Activated naive CD4-positive, alpha-beta T cell treated with anti-CD3 and anti-CD28 coated beads, Interleukin-2, amount 50 U/mL, for 72 hours (primary cell): ENCODE data around the gene AMPH. TPM values are rescaled to one million over a fixed set of nuclear protein-coding genes. Genes with fewer than 3 reads are reported as not detected.
"Not testable (repeated sequence)": the region's sequence is repeated elsewhere in the genome, so short reads cannot be mapped to it uniquely, and the experiment has no call there.

Source experiments
- ATAC-seq, 2 donors: fragments of 150-1000 bp; cut with Tn5 transposase; 2 replicates each; pipeline ENCODE4 v1.10.0; 2021; ENCODE audit warnings: mild to moderate bottlenecking in 2 of 2, moderate library complexity in 2 of 2
- DNase-seq, 2 donors: peaks; one replicate each; pipeline ENCODE4 v3.0.0; 2021 to 2022; ENCODE audit warnings: low spot score in 2 of 2
- H3K27ac Mint-ChIP-seq, 2 donors: one replicate each; pipeline ENCODE4 v1.8.0; 2022; ENCODE audit warnings: mild to moderate bottlenecking in 2 of 2, mixed read lengths in 2 of 2
- H3K36me3 Mint-ChIP-seq, 2 donors: one replicate each; pipeline ENCODE4 v1.8.0; 2022; ENCODE audit warnings: mixed read lengths in 2 of 2
- H3K9me3 Mint-ChIP-seq, 2 donors: one replicate each; pipeline ENCODE4 v1.8.0; 2022; ENCODE audit warnings: mixed read lengths in 2 of 2
- total RNA-seq, 2 donors: library from RNA; stranded (reverse); gene quantifications; one replicate each; pipeline ENCODE4 v1.2.3, GENCODE V29; 2022

The AMPH gene
- total RNA-seq, 2 donors from 2014 or later: not detected

DNA sequence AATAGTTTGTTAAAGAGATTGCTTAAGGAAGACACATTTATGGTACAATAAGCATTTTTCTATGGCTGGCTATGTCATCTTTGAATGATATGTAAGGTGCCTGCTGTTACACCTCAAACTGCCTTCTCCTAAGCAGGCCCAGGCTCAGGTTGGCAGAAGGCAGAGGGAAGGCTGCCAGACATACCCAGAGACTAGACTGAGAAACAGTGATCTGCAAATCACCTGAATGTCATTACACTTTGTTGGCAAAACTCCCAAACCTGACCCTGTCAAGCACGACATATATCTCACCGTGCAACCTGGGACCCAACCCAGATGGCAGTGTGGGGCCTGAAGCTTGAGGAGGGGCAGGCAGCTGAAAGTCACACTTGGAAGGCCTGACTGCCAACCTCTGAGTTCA lies 221.1 kb downstream of the AMPH start:
- H3K36me3 Mint-ChIP-seq: peaks cover 0 to 3% of the 10 kb centered on the region in 2 donors
- ATAC-seq: no peak
- no peak overlapping the region for H3K27ac Mint-ChIP-seq
- peaks cover 0 to 4% of the 10 kb centered on the region in 2 donors for H3K9me3 Mint-ChIP-seq
- DNase-seq: no peak

DNA sequence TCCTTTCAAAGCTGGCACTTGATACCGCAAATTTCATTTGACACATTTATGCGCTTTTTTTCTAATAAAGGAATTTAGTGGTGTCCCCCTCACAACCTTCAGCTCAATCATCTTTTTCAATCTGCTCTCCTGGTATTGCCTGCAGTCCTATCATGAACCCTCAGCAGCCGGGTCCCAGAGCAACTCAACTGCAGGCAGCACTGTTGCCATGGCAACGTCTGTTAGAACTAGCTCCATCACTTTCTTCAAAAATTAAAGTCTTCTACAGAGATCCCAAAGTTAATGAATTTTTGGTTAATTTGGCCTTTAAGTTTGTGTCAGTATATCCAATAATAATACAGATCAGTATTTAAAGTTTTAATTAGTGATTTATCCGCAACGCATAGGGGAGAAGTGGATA lies 221.6 kb downstream of the AMPH start:
- H3K36me3 Mint-ChIP-seq: peaks cover 0 to 5% of the 10 kb centered on the region in 2 donors
- DNase-seq (no peak), ATAC-seq (no peak)
- H3K9me3 Mint-ChIP-seq: peaks cover 0 to 6% of the 10 kb centered on the region in 2 donors
- no peak overlapping the region for H3K27ac Mint-ChIP-seq

GRCh38 chr7:38398725-38399321 lies 232.3 kb downstream of the AMPH start:
- Mint-ChIP-seq H3K27ac (no peak overlapping the region), H3K36me3 (no peaks in the 10 kb centered on the region), H3K9me3 (no peaks in the 10 kb centered on the region)
- no peak for ATAC-seq
- DNase-seq: peak in 1 of 2 donors; percentile 46

GRCh38 chr7:38396852-38397251 lies 234.3 kb downstream of the AMPH start:
- Mint-ChIP-seq H3K27ac (no peak overlapping the region), H3K36me3 (no peaks in the 10 kb centered on the region), H3K9me3 (no peaks in the 10 kb centered on the region)
- ATAC-seq: no peak
- DNase-seq: no peak

DNA sequence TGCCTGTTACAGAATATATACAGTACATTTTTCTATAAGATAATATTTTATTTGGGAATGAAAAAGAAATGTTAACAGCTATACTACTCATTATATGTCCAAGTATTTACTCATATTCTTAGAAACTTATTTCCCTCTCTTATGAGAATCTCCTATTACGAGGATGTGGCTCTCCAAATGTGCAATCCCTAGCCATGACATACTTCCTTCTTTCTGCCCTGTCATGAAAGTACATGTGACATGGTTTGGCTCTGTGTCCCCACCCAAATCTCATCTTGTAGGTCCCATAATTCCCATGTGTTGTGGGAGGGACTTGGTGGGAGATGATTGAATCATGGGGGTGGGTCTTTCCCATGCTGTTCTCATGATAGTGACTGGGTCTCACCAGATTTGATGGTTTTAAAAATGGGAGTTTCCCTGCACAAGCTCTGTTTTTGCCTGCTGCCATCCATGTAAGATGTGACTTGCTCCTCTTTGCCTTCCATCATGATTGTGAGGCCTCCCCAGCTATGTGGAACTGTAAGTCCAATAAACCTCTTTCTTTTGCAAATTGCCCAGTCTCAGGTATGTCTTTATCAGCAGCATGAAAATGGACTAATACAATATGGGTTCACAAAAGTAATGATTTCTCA lies 235.1 kb downstream of the AMPH start:
- not testable (repeated sequence) for DNase-seq, H3K9me3 Mint-ChIP-seq, H3K27ac Mint-ChIP-seq, ATAC-seq, H3K36me3 Mint-ChIP-seq

- H3K9me3 Mint-ChIP-seq: no peaks in the 10 kb centered on the region
- H3K36me3 Mint-ChIP-seq: no peaks in the 10 kb centered on the region
- H3K27ac Mint-ChIP-seq: no peak overlapping the region
- ATAC-seq (no peak), DNase-seq (no peak)
Observed at GRCh38 chr7:38394660-38395059, 236.5 kb downstream of the AMPH start.

GRCh38 chr7:38393874-38394273 lies 237.3 kb downstream of the AMPH start:
- ATAC-seq (no peak), DNase-seq (no peak)
- H3K9me3 Mint-ChIP-seq: no peaks in the 10 kb centered on the region
- no peak overlapping the region for H3K27ac Mint-ChIP-seq
- no peaks in the 10 kb centered on the region for H3K36me3 Mint-ChIP-seq

DNA sequence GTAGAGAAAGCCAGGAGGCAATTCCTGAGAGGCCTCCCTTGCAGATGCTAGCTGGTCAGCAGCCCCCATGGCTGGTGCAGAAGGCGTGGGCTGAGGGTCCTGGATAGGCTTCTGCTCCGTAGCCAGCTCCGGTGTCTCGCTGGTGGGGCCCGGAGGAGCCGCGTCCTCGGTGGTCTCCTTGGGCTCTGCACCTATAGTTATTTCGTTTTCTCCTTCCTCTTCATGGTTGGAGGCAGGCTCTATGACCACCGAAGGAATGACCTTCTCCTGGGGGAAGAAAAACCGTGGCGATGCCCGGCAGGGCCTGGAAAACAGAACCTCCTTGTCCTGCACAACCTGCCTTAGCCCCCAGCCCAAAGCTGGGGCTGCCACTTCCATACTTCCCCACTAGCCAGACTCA lies 239.4 kb downstream of the AMPH start:
- no peak for ATAC-seq
- DNase-seq: no peak
- Mint-ChIP-seq H3K27ac (no peak overlapping the region), H3K9me3 (no peaks in the 10 kb centered on the region), H3K36me3 (no peaks in the 10 kb centered on the region)

DNA sequence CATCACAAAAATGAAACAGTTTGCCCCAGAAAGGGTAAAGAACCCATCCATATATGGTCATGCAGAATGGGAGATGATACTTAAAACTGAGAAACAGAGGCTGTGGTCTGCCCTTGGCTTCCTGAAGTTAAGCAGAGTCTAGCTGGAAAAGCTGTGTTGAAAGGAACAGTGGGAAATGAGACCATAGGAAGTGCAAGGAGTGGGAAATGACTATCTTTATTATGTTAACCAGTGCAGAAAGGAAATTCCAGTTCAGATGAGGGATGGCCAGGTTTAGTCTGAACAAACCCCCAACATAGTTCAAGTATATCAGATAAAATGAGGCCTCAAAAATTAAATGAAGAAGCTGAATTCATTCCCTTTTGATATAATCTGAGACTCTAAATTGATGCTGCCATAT lies 245.5 kb downstream of the AMPH start:
- no peak for DNase-seq
- H3K27ac Mint-ChIP-seq: no peak overlapping the region
- H3K36me3 Mint-ChIP-seq: no peaks in the 10 kb centered on the region
- ATAC-seq: no peak
- H3K9me3 Mint-ChIP-seq: no peaks in the 10 kb centered on the region

DNA sequence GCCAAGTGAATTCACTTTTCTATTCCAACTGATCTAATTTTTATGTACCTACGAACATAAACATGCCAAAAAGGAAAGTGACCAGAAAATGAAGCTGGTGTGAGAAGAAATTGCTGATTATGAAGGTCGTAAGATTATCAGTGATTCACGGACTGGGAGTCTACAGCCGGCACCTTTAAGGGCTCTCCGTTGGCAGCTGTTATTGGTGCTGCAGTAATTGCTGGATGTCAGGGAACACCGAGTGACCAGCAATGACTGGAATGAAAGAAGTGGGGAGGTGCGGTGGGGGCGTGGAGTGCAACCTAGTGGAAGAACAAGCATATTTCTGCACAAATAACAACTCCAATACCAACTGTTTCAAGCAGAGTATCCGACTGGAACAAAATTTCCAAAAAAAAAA lies 247.9 kb downstream of the AMPH start:
- ATAC-seq (no peak), DNase-seq (no peak)
- peaks cover 7% of the 10 kb centered on the region in 2 donors for H3K36me3 Mint-ChIP-seq
- H3K9me3 Mint-ChIP-seq: no peaks in the 10 kb centered on the region
- no peak overlapping the region for H3K27ac Mint-ChIP-seq

DNA sequence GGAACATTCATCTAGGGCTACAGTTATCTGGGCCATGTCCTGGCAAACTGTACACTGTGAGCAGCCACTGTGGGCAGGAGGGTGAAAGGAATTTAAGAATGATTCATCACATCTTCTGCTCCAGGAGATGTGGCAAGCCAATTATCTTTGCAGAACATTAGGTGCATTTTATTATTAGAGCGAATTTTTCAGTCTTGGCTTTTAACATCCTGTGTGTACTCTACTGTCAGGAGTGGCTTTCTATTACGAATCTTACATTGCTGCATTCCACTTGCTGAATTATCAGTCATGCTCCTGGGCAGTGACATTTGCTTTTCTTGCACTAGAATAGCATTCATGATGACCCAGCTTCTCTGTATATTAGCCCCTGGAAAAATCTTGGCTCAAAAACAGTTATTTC lies 248.5 kb downstream of the AMPH start:
- Mint-ChIP-seq H3K27ac (no peak overlapping the region), H3K9me3 (no peaks in the 10 kb centered on the region), H3K36me3 (peaks cover 7% of the 10 kb centered on the region in 2 donors)
- no peak for DNase-seq
- no peak for ATAC-seq

GRCh38 chr7:38375453-38375852 lies 255.7 kb downstream of the AMPH start:
- H3K9me3 Mint-ChIP-seq: no peaks in the 10 kb centered on the region
- H3K36me3 Mint-ChIP-seq: peaks cover 7% of the 10 kb centered on the region in 2 donors
- ATAC-seq (no peak), DNase-seq (no peak)
- H3K27ac Mint-ChIP-seq: no peak overlapping the region

- Mint-ChIP-seq H3K9me3 (no peaks in the 10 kb centered on the region), H3K27ac (no peak overlapping the region), H3K36me3 (peaks cover under 1% of the 10 kb centered on the region in 2 donors)
- ATAC-seq (no peak), DNase-seq (peak in 1 of 2 donors; percentile 62)
Observed at GRCh38 chr7:38374507-38374906, 256.7 kb downstream of the AMPH start.

GRCh38 chr7:38373155-38373554 lies 258.0 kb downstream of the AMPH start:
- no peak for ATAC-seq
- DNase-seq: no peak
- no peaks in the 10 kb centered on the region for H3K9me3 Mint-ChIP-seq
- H3K36me3 Mint-ChIP-seq: no peaks in the 10 kb centered on the region
- H3K27ac Mint-ChIP-seq: no peak overlapping the region

DNA sequence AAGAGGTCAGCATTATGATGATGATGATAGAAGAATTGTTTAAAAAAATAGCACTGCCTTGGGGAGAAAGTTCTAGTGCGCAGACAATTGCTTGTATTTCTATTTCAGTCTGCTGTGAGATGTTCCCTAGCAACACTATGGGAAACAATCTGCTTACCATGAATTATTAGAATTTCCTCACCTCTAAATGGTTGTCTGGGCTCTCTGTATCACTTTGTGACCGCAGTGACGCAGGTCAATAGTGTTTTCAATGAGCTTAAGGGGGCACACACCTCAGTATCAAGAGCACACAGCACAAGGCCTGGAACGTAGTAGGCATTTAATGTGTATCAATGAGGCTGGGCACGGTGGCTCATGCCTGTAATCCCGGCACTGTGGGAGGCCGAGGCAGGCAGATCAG lies 258.9 kb downstream of the AMPH start:
- no peak for DNase-seq

DNA sequence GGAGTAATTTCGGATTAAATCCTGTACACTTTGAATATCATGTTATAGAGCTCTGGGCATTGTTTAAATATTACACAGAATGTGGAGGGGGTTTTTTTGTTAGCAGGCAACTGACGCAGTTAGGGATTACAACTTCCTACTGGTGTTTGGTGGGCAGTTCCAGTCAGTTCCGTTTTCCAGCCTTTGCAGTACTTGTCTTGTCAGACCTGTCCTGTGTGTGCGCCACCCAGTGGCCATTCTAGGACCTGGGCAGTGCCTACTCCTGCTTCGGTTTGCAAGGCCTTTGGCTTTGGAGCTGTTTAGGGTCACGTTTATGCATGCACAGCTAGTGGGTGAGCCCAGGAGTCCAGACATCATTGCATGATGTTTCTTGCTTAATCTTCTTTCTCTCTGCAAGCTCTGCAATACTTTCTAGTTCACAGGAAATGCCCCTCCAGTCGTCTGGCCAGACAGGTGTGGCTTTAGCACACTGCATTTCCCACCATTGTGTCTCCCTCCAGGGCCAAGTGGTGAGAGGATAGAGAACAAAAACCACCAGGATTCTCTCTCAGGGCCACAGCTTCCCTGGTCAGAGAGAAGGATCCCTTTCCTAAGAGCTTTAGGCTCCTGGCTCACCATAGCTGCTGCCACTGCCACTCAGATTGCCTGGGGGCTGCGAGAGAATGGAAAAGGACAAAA lies 261.2 kb downstream of the AMPH start:
- DNase-seq: peak in 1 of 2 donors; percentile 77
- H3K9me3 Mint-ChIP-seq: no peaks in the 10 kb centered on the region
- ATAC-seq: peak in 1 of 2 donors; percentile 71
- peak overlapping the region in 1 of 2 donors; percentile 84 for H3K27ac Mint-ChIP-seq
- H3K36me3 Mint-ChIP-seq: no peaks in the 10 kb centered on the region

More for the DNA sequence above, 258.9 kb downstream of the AMPH start:
- H3K9me3 Mint-ChIP-seq: no peaks in the 10 kb centered on the region
- no peak for ATAC-seq
- no peak overlapping the region for H3K27ac Mint-ChIP-seq
- H3K36me3 Mint-ChIP-seq: no peaks in the 10 kb centered on the region

GRCh38 chr7:38368191-38368605 lies 263.0 kb downstream of the AMPH start:
- Mint-ChIP-seq H3K9me3 (no peaks in the 10 kb centered on the region), H3K27ac (peak overlapping the region; percentile 75 to 84), H3K36me3 (no peaks in the 10 kb centered on the region)
- peak; percentile 82 to 83 for DNase-seq
- peak; percentile 72 to 74 for ATAC-seq
